HUDEP-2 (cell line): ENCODE measurements around the gene VPS13D.

Source experiments
- DNase-seq, 76 experiments: peaks; one replicate each; lab custom pipeline; 2025; ENCODE audit not compliant: unreplicated experiment in 76 of 76; lab: John Stamatoyannopoulos, UW

VPS13D gene

DNA sequence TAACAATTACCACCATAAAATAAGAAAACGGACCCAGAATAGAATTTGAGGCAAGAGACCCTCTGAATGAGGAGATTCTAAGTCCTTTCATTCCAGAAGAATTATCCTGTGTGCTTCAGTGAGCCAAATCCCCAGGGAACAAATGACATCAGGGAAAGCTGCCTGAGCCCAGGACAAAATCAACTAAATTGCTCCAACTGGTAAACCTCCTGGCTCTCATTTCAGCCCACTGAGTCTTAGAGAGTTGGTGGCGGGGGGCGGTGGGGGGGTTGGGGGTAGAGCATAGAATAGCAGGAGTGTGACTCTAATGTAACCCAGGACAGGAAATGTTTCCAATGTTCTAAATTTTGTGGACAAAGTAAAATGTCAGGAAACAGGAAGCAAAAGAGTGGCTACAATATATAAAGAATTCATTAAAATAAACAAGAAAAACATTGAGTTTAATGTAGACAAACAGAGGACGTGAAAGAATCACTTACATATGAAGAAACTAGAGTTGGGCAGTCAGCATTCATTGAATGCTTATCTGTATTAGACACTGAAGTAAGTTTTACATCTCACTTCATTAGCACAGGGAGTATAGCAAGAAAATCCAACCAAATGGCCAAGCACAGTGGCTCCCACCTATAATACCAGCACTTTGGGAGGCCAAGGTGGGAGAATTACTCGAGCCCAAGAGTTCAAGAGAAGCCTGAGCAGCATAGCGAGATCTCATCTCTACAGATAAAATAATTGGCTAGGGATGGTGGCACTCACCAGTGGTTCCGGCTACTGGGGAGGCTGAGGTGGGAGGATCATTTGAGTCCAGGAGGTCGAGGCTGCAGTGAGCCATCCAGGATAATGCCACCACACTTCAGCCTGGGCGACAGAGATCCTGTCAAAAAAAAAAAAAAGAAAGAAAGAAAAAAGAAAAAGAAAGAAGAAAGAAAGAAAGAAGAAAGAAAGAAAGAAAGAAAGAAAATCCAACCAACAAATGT, 313.1 kb downstream of the VPS13D start:
- DNase-seq, result no peak

DNA sequence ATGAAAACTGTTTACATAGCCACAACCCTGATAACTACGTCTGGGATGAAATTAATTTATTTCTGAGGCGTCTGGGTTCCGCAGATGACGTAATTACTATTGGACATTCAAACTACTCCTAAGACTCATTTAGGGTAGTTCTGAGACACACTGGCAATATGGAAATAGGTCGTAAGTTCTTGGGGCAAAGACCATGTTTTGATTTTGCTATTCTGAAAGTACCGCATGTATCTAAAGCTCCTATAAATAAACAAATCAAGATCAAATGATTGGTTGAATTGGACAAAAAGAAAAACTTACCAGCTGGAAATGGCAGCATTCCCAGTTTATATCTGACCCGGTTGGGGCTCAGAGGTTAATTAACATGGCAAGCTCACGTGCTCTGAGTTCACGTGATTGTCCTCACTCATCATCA, 313.9 kb downstream of the VPS13D start:
- DNase-seq, result no peak

- no peak for DNase-seq
Measured at GRCh38 chr1:12544357-12544756, 314.5 kb downstream of the VPS13D start.

- DNase-seq, result no peak
Measured at GRCh38 chr1:12544992-12545391, 315.2 kb downstream of the VPS13D start.

- DNase-seq, result no peak
Measured at GRCh38 chr1:12546771-12547585, 317.1 kb downstream of the VPS13D start.

DNA sequence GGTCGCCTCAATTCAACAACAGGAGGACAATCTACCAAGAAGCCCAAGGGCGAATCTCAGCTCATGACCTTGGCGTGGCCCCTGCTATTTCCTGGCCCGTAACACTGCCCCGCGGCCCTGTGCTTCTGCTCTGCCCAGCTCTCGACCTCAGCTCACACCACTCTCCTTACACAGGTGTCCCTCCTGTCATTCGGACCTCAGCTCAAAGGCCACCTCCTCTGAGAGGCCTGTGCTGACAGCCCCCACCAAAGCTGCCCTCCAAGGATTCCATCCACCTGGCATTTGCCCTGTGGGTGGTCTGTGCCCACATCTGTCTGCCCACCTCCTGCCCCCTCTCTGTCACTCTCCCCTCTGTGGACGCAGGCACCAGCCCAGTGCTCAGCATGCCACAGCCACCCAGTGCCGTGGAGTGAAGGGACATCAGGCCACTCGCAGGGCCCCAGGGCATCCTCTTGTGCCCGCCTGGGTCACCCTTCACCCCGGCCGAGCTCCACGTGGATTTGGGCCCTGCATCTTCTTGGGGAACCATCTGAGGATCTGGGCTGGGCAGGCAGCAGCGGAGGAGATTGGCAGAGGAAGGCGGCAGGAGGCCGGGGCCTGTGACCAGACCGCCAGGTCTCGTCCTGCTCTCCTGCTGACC, 317.9 kb downstream of the VPS13D start:
- DNase-seq, result no peak

DNA sequence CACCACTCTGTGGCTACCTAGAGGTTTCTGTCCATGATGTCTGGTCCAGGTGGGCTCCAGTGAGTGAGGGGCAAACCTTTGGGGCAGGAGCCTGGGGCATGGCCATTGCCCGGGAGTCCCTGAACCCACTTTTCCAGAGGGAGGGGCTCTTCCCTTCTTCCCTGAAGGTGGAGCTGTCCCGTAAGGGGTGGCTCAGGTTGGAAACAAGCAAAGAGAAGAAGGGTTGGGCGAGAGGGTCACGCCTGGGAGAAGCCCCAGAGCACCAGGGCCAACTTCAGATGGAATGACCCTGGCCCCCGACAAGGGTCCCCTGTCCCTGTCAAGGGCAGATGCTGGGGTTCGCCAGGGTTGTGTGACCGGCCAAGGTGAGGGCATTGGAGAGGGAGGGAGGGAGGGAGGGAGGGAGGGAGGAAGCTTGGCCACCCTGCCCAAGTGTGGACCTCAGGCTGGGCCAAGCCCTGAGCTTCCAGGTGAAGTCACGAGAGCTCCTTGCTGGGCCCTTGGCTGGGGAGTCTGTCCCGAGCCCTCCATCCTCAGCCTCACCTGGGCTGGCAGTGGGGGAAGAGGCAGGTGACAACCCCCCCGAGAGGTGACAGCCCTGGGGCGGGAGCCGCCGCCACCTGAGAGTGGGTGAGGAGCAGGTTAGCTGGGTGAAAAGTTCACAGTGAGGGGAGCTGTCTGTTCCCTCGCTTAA, 318.6 kb downstream of the VPS13D start:
- DNase-seq, result no peak

DNA sequence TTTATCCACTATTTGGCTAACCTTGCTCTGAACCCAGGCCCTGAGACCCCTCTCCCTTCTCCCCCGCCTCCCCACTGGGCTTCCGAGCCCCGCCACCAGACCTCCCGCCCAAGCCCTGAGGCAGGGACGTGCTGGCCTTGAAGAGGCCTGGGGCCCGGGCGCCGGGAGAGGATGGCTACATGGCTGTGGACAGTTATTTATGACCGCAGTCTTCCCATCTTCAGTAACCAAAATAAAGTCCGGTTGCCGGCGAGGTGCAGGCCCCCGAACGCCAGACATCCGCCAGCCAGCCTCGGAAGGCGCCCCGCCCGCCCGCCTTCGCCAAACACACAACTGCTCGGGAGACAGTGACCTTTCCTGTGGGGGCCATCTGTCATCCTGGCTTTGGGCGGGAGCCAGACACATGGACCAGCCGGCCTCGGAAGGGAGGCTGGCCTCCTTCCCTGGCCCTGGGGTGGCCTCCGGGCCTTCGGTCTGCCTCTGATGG, 319.2 kb downstream of the VPS13D start:
- DNase-seq, result no peak

DNA sequence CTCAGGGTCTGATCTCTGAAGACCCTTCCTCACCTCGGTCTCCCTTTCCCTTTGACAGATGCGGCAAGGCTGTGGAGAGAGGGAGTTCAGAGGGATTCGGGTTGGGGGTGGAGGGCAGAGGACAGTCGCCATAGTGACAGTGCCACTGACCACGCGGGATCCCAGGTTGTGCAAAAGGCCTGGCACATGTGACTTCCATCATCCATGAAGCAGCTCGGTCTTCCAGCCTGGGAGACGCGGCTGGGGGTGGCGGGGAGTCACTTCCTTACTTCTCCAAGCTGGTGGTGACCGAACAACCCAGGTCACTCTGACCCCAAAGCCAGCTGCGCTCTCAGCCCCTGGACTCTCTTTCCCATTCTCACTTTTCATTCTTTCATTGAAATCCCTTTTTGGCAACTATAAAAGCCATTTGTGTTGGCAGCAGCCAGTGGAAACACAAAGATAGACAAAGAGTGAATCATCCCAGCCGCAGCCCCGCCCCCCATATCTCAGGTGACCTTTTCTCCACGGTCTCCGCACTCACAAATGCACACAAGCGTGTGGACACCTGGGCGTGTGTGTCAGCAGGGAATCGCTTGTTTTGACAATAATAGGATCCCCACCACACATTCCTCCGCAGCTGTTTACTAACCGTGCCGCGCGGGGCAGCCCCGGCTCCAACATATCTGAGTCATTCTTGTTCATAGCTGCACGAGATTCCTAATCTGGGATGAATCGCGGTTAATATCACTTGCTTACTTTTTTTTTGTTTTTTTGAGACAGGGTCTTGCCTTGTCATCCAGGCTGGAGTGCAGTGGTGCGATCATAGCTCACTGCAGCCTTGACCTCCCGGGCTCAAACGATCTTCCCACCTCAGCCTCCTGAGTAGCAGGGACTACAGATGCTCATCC, 319.9 kb downstream of the VPS13D start:
- DNase-seq, result peak in 12 of 76 experiments; percentile 3 to 30 (median 12)

DNA sequence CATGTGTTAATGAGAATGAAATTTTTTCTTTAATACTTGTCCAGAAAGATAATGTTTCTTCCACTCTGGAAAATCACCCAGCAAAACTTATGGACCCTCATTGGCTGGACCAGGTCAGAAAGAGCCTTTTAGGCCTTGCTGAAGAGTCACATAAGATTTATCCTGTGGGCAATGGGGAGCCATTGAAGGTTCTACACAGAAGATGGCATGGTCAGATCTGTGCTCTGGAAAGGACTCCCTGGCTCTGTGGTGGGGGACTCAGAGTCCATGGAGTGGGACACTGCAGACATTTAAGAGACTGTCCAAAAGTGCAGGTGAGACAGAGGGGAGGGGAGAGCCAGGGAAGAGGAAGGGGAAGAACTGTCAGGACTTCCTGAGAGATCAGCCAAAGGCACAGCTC, 321.8 kb downstream of the VPS13D start:
- no peak for DNase-seq

- DNase-seq, result no peak
Measured at GRCh38 chr1:12552111-12552888, 322.5 kb downstream of the VPS13D start.

DNA sequence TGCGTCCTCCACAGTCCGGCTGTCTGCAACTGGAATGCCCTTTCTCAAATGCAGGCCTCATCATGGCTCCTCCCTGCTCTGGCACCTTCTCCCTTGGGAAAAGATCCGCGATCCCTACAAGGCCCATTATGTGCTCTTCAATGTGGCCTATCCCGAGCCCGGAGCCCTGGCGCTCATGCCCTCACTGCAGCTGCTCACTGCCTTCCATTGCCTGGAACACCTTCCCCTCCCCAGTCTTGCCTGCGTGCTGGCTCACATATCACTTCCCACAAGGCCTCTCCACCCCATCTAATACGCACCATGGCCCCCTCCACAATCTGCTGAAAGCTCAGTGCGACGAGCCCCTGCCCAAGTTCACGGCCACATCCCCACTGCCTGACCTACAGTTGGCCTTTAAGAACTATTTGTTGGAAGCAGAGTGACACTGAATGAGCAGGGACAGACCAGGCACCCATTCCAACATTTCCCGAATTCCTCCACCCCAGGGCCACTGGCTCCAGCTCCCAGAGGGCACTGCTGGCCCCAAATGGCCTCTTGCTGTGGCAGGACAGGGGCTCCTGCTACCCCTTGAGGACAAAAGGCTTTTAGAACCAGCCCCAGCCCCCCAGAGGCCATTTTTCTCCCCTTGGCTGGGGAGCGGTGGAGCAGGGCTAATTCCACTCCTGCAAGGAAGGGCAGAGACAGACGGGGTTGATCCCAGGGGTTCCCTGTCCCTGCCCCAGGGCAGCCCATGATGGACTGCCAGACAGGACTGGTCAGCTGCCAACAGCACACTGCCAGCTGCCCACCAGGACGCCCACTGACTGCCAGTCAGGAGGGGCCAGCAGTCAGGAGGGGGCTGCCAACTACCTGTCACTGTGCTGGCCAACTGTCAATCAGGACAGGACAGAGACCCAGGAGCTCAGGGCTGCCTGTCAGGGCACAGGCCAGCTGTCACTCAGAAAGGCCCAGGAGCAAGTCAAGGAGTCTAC, 323.4 kb downstream of the VPS13D start:
- no peak for DNase-seq

GRCh38 chr1:12553963-12554362, 324.1 kb downstream of the VPS13D start:
- no peak for DNase-seq

DNA sequence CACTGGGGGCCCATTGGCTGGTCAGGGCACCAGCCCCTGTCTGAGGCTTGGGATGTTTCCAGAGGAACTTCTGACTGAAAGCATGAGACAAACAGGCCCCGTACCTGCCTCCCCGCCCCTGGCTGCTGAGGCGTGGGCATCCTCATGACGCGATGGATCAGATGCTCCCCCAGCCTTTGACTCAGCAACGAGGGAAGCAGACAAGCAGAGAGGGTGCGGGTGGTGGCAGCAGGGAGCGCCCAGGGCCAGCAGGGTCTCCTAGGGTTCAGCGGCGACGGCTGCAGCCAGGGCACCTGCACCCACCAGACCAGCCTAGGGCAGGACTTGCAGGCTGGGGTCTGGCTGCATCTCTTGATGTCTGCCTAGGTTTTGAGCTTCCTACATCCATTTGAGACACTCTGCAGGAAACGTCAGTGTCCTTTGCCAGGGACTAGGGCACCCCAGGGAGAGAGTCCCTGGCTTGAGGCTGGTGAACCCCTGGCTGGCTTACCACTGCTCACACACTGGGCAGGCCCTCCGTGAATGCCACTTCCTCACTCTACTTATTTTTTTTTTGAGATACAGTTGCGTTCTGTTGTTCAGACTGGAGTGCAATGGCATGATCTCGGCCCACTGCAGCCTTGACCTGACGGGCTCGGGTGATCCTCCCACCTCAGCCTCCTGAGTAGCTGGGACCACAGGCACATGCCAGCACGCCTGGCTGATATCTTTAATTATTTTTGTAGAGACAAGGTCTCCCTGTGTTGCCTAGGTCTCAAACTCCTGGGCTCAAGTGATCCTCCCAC, 324.9 kb downstream of the VPS13D start:
- no peak for DNase-seq

GRCh38 chr1:12555411-12556367, 325.9 kb downstream of the VPS13D start:
- DNase-seq, result no peak
